ENCODE measurements around the gene EXOC4.

Gene EXOC4

GRCh38 chr7:133646472-133647315 is 393.8 kb downstream of the EXOC4 start:
- DNase-seq, result no peak

GRCh38 chr7:133649593-133649992 is 396.7 kb downstream of the EXOC4 start:
- DNase-seq, result peak; percentile 20

- DNase-seq, result peak; percentile 61
Observed at GRCh38 chr7:133650069-133650468, 397.2 kb downstream of the EXOC4 start.

GRCh38 chr7:133650487-133651300 is 397.8 kb downstream of the EXOC4 start:
- DNase-seq, result peak; percentile 9

GRCh38 chr7:133652547-133652946 is 399.7 kb downstream of the EXOC4 start:
- DNase-seq, result no peak

- no peak for DNase-seq
Observed at GRCh38 chr7:133654547-133654946, 401.7 kb downstream of the EXOC4 start.

GRCh38 chr7:133662276-133662675 is 409.4 kb downstream of the EXOC4 start:
- no peak for DNase-seq

- DNase-seq, result no peak
Observed at GRCh38 chr7:133662830-133663229, 410.0 kb downstream of the EXOC4 start.

GRCh38 chr7:133664528-133664927 is 411.6 kb downstream of the EXOC4 start:
- no peak for DNase-seq

- DNase-seq, result peak; percentile 28
Observed at GRCh38 chr7:133668296-133669060, 415.6 kb downstream of the EXOC4 start.

GRCh38 chr7:133669061-133669455 is 416.2 kb downstream of the EXOC4 start:
- no peak for DNase-seq

GRCh38 chr7:133670250-133670649 is 417.4 kb downstream of the EXOC4 start:
- DNase-seq, result no peak

- no peak for DNase-seq
Observed at GRCh38 chr7:133672866-133673265, 420.0 kb downstream of the EXOC4 start.

GRCh38 chr7:133674079-133674763 is 421.3 kb downstream of the EXOC4 start:
- no peak for DNase-seq

- DNase-seq, result no peak
Observed at GRCh38 chr7:133675510-133676218, 422.8 kb downstream of the EXOC4 start.

GRCh38 chr7:133676805-133677370 is 424.0 kb downstream of the EXOC4 start:
- DNase-seq, result peak; percentile 17

GRCh38 chr7:133678137-133678814 is 425.4 kb downstream of the EXOC4 start:
- no peak for DNase-seq

GRCh38 chr7:133679977-133680376 is 427.1 kb downstream of the EXOC4 start:
- DNase-seq, result no peak

GRCh38 chr7:133681529-133681928 is 428.7 kb downstream of the EXOC4 start:
- DNase-seq, result no peak

GRCh38 chr7:133682364-133683181 is 429.7 kb downstream of the EXOC4 start:
- DNase-seq, result no peak
